PC-9 (cell line): ENCODE data around the gene DAAM2. TPM values are rescaled to one million over a fixed set of nuclear protein-coding genes. Genes with fewer than 3 reads are reported as not detected.

Source experiments
- BruUV-seq: library from RNA; stranded (reverse); fragments of 400-500 nt; replicated peaks from 2 replicates; lab custom pipeline; 2021; lab: Mats Ljungman, UMichigan
- CTCF ChIA-PET: fragments of 300-600 bp; sonication (Branson Sonifier 250); formaldehyde crosslinking; loops from one replicate; lab custom pipeline; 2022; ENCODE audit warnings: antibody characterized with exemption; lab: Charles Lee
- POLR2A ChIA-PET: fragments of 300-600 bp; sonication (Branson Sonifier 250); formaldehyde crosslinking; loops from one replicate; lab custom pipeline; 2022; ENCODE audit warnings: antibody characterized with exemption; ENCODE audit not compliant: unreplicated experiment; lab: Charles Lee
- DNase-seq, 2 experiments: peaks; one replicate each; pipeline versions ENCODE4 v3.0.0 to v3.0.0-alpha.2; 2015 to 2022; ENCODE audit warnings: mixed read lengths in 1 of 2
- H2AFZ ChIP-seq: fragments of 200-600 bp; sonication (generic); 2 replicates; pipeline ENCODE4 v1.8.1; 2017; ENCODE audit warnings: antibody characterized with exemption
- H3F3A ChIP-seq: fragments of 200-600 bp; sonication (generic); 2 replicates; pipeline ENCODE4 v1.8.1; 2017; ENCODE audit warnings: antibody characterized with exemption, mild to moderate bottlenecking, low read depth; ENCODE audit not compliant: insufficient read depth
- H3K27ac ChIP-seq: fragments of 200-600 bp; sonication (generic); 2 replicates; pipeline ENCODE4 v1.6.1; 2016; ENCODE audit warnings: mixed run types
- H3K27me3 ChIP-seq: fragments of 200-600 bp; sonication (generic); 2 replicates; pipeline ENCODE4 v1.6.1; 2016; ENCODE audit warnings: low read depth, mixed run types; ENCODE audit not compliant: insufficient read depth
- H3K36me3 ChIP-seq: fragments of 200-600 bp; sonication (generic); 2 replicates; pipeline ENCODE4 v1.6.1; 2016; ENCODE audit warnings: low read depth, mixed run types
- H3K4me1 ChIP-seq: fragments of 200-600 bp; sonication (generic); replicated peaks from 2 replicates; pipeline ENCODE4 v1.6.1; 2016; ENCODE audit warnings: mixed run types; ENCODE audit not compliant: insufficient read depth
- H3K4me2 ChIP-seq: fragments of 200-600 bp; sonication (generic); 2 replicates; pipeline ENCODE4 v1.6.1; 2017; ENCODE audit warnings: mixed run types
- H3K4me3 ChIP-seq: fragments of 200-600 bp; sonication (generic); 2 replicates; pipeline ENCODE4 v1.6.1; 2016; ENCODE audit warnings: mixed run types
- H3K79me2 ChIP-seq: fragments of 200-600 bp; sonication (generic); 2 replicates; pipeline ENCODE4 v1.6.1; 2017; ENCODE audit warnings: low read depth, mixed run types
- H3K9me2 ChIP-seq: fragments of 200-600 bp; sonication (generic); 2 replicates; pipeline ENCODE4 v1.8.1; 2017; ENCODE audit warnings: mild to moderate bottlenecking; ENCODE audit not compliant: insufficient read depth
- H3K9me3 ChIP-seq: fragments of 200-600 bp; sonication (generic); 2 replicates; pipeline ENCODE4 v1.8.1; 2016; ENCODE audit warnings: low read depth; ENCODE audit not compliant: insufficient read depth
- H4K20me1 ChIP-seq: fragments of 200-600 bp; sonication (generic); 2 replicates; pipeline ENCODE4 v1.8.1; 2017; ENCODE audit not compliant: insufficient read depth
- CTCF ChIP-seq: fragments of 200-600 bp; sonication (generic); conservative IDR thresholded peaks from 2 replicates; pipeline ENCODE4 v1.6.1; 2017; ENCODE audit warnings: mixed run types, antibody characterized with exemption, mild to moderate bottlenecking, moderate library complexity
- EZH2 ChIP-seq: fragments of 200-600 bp; sonication (generic); IDR thresholded peaks from 2 replicates; pipeline ENCODE4 v1.8.0; 2017; ENCODE audit warnings: antibody characterized with exemption, low read depth
- intact Hi-C: fragments of 100-400 bp; cut with micrococcal nuclease; formaldehyde crosslinking; loops from one replicate; pipeline ENCODE4 v1.10.0; 2022; ENCODE audit not compliant: unreplicated experiment
- total RNA-seq: library from RNA; stranded (reverse); gene quantifications from 2 replicates; pipeline ENCODE4 v1.2.3, GENCODE V29; 2021

DAAM2 gene
- total RNA-seq, 1 experiment from 2014 or later: not detected

- H2AFZ ChIP-seq: no peak overlapping the region
- TF ChIP-seq EZH2 (no peak), CTCF (no peak)
- ChIA-PET POLR2A (no interaction called here), CTCF (no interaction called here)
- no peaks in the 10 kb centered on the region for H3K9me2 ChIP-seq
- 0 out of 2 replicates have a peak, but pooled peaks cover 4% of the 10 kb centered on the region for H3K27me3 ChIP-seq
- H3K4me1 ChIP-seq: no peaks in the 10 kb centered on the region
- no peak overlapping the region for H3K27ac ChIP-seq
- intact Hi-C loops: no loop called here
- no peaks in the 10 kb centered on the region for H3K79me2 ChIP-seq
- no peaks in the 10 kb centered on the region for H3F3A ChIP-seq
- no TSS peak for BruUV-seq
- no peak overlapping the region for H3K4me2 ChIP-seq
- H3K36me3 ChIP-seq: no peaks in the 10 kb centered on the region
- no peaks in the 10 kb centered on the region for H4K20me1 ChIP-seq
- no peak overlapping the region for H3K4me3 ChIP-seq
- no peaks in the 10 kb centered on the region for H3K9me3 ChIP-seq
- DNase-seq: no peak
Observed at GRCh38 chr6:39948199-39948791, 156.1 kb downstream of the DAAM2 start.

GRCh38 chr6:39950125-39950720, 158.0 kb downstream of the DAAM2 start:
- Histone ChIP-seq H3K4me3 (no peak overlapping the region), H2AFZ (no peak overlapping the region), H3K4me2 (no peak overlapping the region), H3F3A (no peaks in the 10 kb centered on the region), H3K4me1 (no peaks in the 10 kb centered on the region), H3K9me3 (no peaks in the 10 kb centered on the region), H3K79me2 (no peaks in the 10 kb centered on the region), H3K27ac (no peak overlapping the region), H3K9me2 (no peaks in the 10 kb centered on the region), H3K36me3 (no peaks in the 10 kb centered on the region), H3K27me3 (no peaks in the 10 kb centered on the region), H4K20me1 (no peaks in the 10 kb centered on the region)
- TF ChIP-seq CTCF: no peak
- no peak for TF ChIP-seq EZH2
- intact Hi-C loops: no loop called here
- POLR2A ChIA-PET: no interaction called here
- no TSS peak for BruUV-seq
- CTCF ChIA-PET: no interaction called here
- no peak for DNase-seq

GRCh38 chr6:39951191-39951590, 159.0 kb downstream of the DAAM2 start:
- ChIA-PET POLR2A (no interaction called here), CTCF (no interaction called here)
- no peak for DNase-seq
- Histone ChIP-seq H3K4me1 (no peaks in the 10 kb centered on the region), H3K4me2 (no peak overlapping the region), H4K20me1 (no peaks in the 10 kb centered on the region), H2AFZ (no peak overlapping the region), H3F3A (no peaks in the 10 kb centered on the region), H3K79me2 (no peaks in the 10 kb centered on the region), H3K36me3 (no peaks in the 10 kb centered on the region), H3K4me3 (no peak overlapping the region), H3K9me3 (no peaks in the 10 kb centered on the region), H3K27ac (no peak overlapping the region), H3K9me2 (no peaks in the 10 kb centered on the region), H3K27me3 (no peaks in the 10 kb centered on the region)
- intact Hi-C loops: no loop called here
- BruUV-seq: no TSS peak
- TF ChIP-seq EZH2: no peak
- no peak for TF ChIP-seq CTCF
